ENCODE data around the gene DCLRE1A. TPM values are rescaled to one million over a fixed set of nuclear protein-coding genes. Genes with fewer than 3 reads are reported as not detected.

DCLRE1A gene
- total and polyA plus RNA-seq, 2 of the 13 experiments (the other 11 are each of a cell fraction or from before 2014, with no cell fraction given): 6.2 to 19.6 TPM

DNA sequence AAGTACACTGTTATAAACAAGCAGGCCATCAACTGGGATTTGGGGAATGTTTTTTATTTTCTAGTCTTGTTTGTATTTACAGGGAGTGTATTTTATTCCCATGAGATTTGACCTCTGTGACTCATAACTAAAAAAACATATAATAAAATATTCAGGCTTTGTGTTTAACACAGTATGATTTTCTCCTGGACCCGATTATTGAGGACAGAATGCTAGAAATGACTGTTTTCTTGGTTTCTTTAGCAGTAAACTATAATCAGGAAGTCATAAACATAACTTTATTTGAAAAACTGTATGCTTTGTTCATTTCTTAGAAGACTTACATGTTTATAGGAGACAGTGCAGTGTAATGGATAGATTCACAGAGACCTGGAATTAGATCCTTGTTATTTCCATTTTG lies 2.7 kb upstream of the DCLRE1A start:
- Histone ChIP-seq H3K4me3 (replicated peaks in 1 of 3; ENCODE audit: insufficient read depth in 1 of 3, low read depth in 2 of 3, low read length in 3 of 3) (peak overlapping the region; percentile 92 to 98 (median 92); a peak in 5 of 6 replicates), H3K4me2 (ENCODE audit: low read depth, low read length) (peak overlapping the region; percentile 86), H3K9me3 (ENCODE audit: low read length) (no peaks in the 10 kb centered on the region), H2AFZ (ENCODE audit: low read length) (no peak overlapping the region), H3K9ac (ENCODE audit: insufficient read depth, low read depth, low read length) (peak overlapping the region; percentile 97; the same call in 1 of the 2 replicates), H3K27me3 (ENCODE audit: control insufficient read depth in 1 of 2, insufficient read depth in 2 of 2, low read length in 2 of 2) (no peaks in the 10 kb centered on the region; a peak in 1 of 5 replicates), H3K79me2 (ENCODE audit: insufficient read depth, low read length) (peaks cover 36% of the 10 kb centered on the region), H3K27ac (ENCODE audit: extremely low read length, insufficient read depth, low read length) (no peak overlapping the region), H3K4me1 (ENCODE audit: insufficient read depth, low read length) (peaks cover 37% of the 10 kb centered on the region), H3K36me3 (replicated peaks in 1 of 2; ENCODE audit: control insufficient read depth in 1 of 2, insufficient read depth in 2 of 2, low read length in 2 of 2) (peaks cover 2 to 24% of the 10 kb centered on the region in 2 experiments), H4K20me1 (ENCODE audit: insufficient read depth, low read length) (no peaks in the 10 kb centered on the region)
- in situ Hi-C loops (cut with HindIII; ENCODE audit: extremely low pct_ligation_motif_present, low pct_unique_long_range_greater_than_20kb): no loop called here
- 33% methylated on average over 1 of the region's 1 CpG for WGBS (ENCODE audit: low lambda C conversion rate)
- intact Hi-C loops (cut with micrococcal nuclease; ENCODE audit: unreplicated experiment): loop anchor here (2.0 to 5.0 kb wide), 2 partner anchors 186 to 316 kb away; partner anchors contain the start of genes ADRB1 and CCDC186
- no peak for FAIRE-seq
- ATAC-seq: no peak
- no TSS peak for BruUV-seq (replicated peaks)
- TF ChIP-seq ZNF652 (CRISPR knock-in tag; IDR thresholded peaks at IDR 0.05; ENCODE audit: borderline replicate concordance, low read depth): no peak
- TF ChIP-seq, protein P1, sequence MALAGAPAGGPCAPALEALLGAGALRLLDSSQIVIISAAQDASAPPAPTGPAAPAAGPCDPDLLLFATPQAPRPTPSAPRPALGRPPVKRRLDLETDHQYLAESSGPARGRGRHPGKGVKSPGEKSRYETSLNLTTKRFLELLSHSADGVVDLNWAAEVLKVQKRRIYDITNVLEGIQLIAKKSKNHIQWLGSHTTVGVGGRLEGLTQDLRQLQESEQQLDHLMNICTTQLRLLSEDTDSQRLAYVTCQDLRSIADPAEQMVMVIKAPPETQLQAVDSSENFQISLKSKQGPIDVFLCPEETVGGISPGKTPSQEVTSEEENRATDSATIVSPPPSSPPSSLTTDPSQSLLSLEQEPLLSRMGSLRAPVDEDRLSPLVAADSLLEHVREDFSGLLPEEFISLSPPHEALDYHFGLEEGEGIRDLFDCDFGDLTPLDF (CRISPR knock-in tag; IDR thresholded peaks at IDR 0.05): no peak
- TF ChIP-seq ZNF317 (CRISPR knock-in tag; IDR thresholded peaks at IDR 0.05): no peak
- TF ChIP-seq ZNF17 (CRISPR knock-in tag; IDR thresholded peaks at IDR 0.05): no peak
- no peak for TF ChIP-seq JUND (CRISPR knock-in tag; IDR thresholded peaks at IDR 0.05)
- TF ChIP-seq ZNF24 (IDR thresholded peaks at IDR 0.05): no peak
- TF ChIP-seq BHLHE40 (IDR thresholded peaks at IDR 0.05; ENCODE audit: low read length): no peak
- no peak for TF ChIP-seq ZNF563 (CRISPR knock-in tag; IDR thresholded peaks at IDR 0.05)
- TF ChIP-seq CBX1 (IDR thresholded peaks at IDR 0.05; ENCODE audit: low read depth): no peak
- TF ChIP-seq ZNF207 (IDR thresholded peaks at IDR 0.05; ENCODE audit: borderline replicate concordance): no peak
- no peak for TF ChIP-seq GFI1 (CRISPR knock-in tag; IDR thresholded peaks at IDR 0.05; ENCODE audit: borderline replicate concordance)
- no peak for TF ChIP-seq ZKSCAN5 (CRISPR knock-in tag; IDR thresholded peaks at IDR 0.05)
- TF ChIP-seq ZNF225 (CRISPR knock-in tag; IDR thresholded peaks at IDR 0.05): no peak
- TF ChIP-seq HDAC6 (IDR thresholded peaks at IDR 0.05; ENCODE audit: low read depth, low read length): no peak
- no peak for TF ChIP-seq ZBTB7B (CRISPR knock-in tag; IDR thresholded peaks at IDR 0.05)
- TF ChIP-seq ZFP62 (CRISPR knock-in tag; IDR thresholded peaks at IDR 0.05): no peak
- TF ChIP-seq NFYC (CRISPR knock-in tag; IDR thresholded peaks at IDR 0.05): no peak
- no peak for TF ChIP-seq HNRNPH1 (optimal IDR thresholded peaks at IDR 0.05; ENCODE audit: low read depth, low read length)
- TF ChIP-seq ZNF891 (CRISPR knock-in tag; IDR thresholded peaks at IDR 0.05): no peak
- DNase-seq (ENCODE audit: low spot score): no peak
- POLR2A ChIA-PET: no interaction called here
- CTCF ChIA-PET (ENCODE audit: low intra/inter-chr PET ratio, low total read pairs): no interaction called here
